Panc1 (cell line): ENCODE data around the gene TENT4B.

Experiments used
- POLR2AphosphoS5 ChIP-seq: IDR thresholded peaks from 2 replicates; pipeline ENCODE4 v1.6.1; 2012; ENCODE audit warnings: mild to moderate bottlenecking, low read depth, low read length, moderate library complexity
- TF ChIP-seq, protein P1 (sequence below): fragments of 450-650 bp; IDR thresholded peaks from 2 replicates; pipeline ENCODE4 v1.5.1; 2017; ENCODE audit warnings: mild to moderate bottlenecking
- TF ChIP-seq, protein P2 (sequence below), 2 experiments: IDR thresholded peaks; 2 replicates each; pipeline ENCODE4 v1.6.1; 2011 to 2012; ENCODE audit warnings: low read depth in 2 of 2, control low read depth in 1 of 2, low read length in 1 of 2, mild to moderate bottlenecking in 1 of 2, moderate library complexity in 1 of 2; ENCODE audit not compliant: insufficient read depth in 1 of 2

DNA sequence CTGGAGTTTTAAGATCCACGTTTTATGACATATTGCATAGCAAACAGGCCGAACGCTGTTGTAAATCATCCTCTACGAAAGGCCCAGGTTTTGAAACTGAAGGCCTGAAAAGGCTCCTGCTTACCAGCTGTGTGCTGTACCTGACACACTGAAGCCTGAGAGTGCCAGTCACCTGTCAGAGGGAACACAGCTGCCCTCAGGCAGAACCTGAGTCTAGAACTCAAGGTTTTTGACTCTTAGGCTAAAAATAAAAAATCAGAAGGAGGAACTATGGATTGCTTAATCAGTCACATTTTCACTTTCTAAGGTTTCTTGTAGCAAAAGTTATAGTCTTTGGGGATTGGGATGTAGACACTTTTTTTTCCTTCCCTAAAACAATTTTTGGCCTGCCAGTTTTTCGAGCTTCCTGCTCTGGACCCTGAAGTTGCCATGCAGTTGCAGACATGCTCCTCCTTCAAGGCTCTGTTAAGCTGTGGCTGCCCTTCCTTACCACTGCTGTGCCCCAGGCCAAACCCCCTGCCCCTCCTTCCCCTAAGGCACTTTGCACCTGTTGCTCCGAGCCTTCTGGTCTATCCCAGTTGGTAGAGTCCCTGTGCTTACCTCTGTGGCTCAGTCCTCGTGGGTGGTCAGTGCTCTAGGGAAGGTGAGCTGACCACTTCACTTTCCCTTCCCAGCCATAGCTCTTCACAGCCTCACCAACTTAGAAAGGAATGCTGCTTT, 56.6 kb downstream of the TENT4B start:
- TF ChIP-seq, protein P1, sequence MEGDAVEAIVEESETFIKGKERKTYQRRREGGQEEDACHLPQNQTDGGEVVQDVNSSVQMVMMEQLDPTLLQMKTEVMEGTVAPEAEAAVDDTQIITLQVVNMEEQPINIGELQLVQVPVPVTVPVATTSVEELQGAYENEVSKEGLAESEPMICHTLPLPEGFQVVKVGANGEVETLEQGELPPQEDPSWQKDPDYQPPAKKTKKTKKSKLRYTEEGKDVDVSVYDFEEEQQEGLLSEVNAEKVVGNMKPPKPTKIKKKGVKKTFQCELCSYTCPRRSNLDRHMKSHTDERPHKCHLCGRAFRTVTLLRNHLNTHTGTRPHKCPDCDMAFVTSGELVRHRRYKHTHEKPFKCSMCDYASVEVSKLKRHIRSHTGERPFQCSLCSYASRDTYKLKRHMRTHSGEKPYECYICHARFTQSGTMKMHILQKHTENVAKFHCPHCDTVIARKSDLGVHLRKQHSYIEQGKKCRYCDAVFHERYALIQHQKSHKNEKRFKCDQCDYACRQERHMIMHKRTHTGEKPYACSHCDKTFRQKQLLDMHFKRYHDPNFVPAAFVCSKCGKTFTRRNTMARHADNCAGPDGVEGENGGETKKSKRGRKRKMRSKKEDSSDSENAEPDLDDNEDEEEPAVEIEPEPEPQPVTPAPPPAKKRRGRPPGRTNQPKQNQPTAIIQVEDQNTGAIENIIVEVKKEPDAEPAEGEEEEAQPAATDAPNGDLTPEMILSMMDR: no peak
- TF ChIP-seq POLR2AphosphoS5: no peak
- TF ChIP-seq, protein P2, sequence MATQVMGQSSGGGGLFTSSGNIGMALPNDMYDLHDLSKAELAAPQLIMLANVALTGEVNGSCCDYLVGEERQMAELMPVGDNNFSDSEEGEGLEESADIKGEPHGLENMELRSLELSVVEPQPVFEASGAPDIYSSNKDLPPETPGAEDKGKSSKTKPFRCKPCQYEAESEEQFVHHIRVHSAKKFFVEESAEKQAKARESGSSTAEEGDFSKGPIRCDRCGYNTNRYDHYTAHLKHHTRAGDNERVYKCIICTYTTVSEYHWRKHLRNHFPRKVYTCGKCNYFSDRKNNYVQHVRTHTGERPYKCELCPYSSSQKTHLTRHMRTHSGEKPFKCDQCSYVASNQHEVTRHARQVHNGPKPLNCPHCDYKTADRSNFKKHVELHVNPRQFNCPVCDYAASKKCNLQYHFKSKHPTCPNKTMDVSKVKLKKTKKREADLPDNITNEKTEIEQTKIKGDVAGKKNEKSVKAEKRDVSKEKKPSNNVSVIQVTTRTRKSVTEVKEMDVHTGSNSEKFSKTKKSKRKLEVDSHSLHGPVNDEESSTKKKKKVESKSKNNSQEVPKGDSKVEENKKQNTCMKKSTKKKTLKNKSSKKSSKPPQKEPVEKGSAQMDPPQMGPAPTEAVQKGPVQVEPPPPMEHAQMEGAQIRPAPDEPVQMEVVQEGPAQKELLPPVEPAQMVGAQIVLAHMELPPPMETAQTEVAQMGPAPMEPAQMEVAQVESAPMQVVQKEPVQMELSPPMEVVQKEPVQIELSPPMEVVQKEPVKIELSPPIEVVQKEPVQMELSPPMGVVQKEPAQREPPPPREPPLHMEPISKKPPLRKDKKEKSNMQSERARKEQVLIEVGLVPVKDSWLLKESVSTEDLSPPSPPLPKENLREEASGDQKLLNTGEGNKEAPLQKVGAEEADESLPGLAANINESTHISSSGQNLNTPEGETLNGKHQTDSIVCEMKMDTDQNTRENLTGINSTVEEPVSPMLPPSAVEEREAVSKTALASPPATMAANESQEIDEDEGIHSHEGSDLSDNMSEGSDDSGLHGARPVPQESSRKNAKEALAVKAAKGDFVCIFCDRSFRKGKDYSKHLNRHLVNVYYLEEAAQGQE (IDR thresholded peaks at IDR 0.05; ENCODE audit: insufficient read depth in 1 of 2, low read depth in 2 of 2, low read length in 1 of 2): no peak
